Measurements from ENCODE around the gene SRGAP2. TPM values are rescaled to one million over a fixed set of nuclear protein-coding genes. Genes with fewer than 3 reads are reported as not detected.
"Not testable (repeated sequence)": the region's sequence is repeated elsewhere in the genome, so short reads cannot be mapped to it uniquely, and the experiment has no call there.

Gene SRGAP2
- 47.8 and 58.6 TPM in 2 replicates for total RNA-seq (2014; rRNA removed; shearing (Covaris generic))
- 32.5 and 39.2 TPM in 2 replicates for polyA plus RNA-seq (2015; cell fraction: cytosol; rRNA removed)
- 86.2 and 105 TPM in 2 replicates for polyA plus RNA-seq (2015; cell fraction: nucleus; rRNA removed)

GRCh38 chr1:206203364-206204158 is at the start of gene SRGAP2:
SRGAP2 (plus strand) TSS chr1:206203541; CDS start chr1:206205971, 2,430 bp downstream.
- peak; percentile 63 for DNase-seq (ENCODE audit: low read depth)

GRCh38 chr1:206167350-206168029 is 35.9 kb upstream of the SRGAP2 start:
- not testable (repeated sequence) for DNase-seq (ENCODE audit: low read depth)

GRCh38 chr1:206169794-206170193 is 33.5 kb upstream of the SRGAP2 start:
- DNase-seq (ENCODE audit: low read depth): not testable (repeated sequence)

GRCh38 chr1:206173110-206173719 is 30.1 kb upstream of the SRGAP2 start:
- not testable (repeated sequence) for DNase-seq (ENCODE audit: low read depth)

- DNase-seq (ENCODE audit: low read depth): not testable (repeated sequence)
Measured at GRCh38 chr1:206174182-206174868, 29.0 kb upstream of the SRGAP2 start.

- peak; percentile 63 for DNase-seq (ENCODE audit: low read depth)
Measured at GRCh38 chr1:206175459-206176113, 27.8 kb upstream of the SRGAP2 start.

GRCh38 chr1:206176114-206176502 is 27.2 kb upstream of the SRGAP2 start:
- DNase-seq (ENCODE audit: low read depth): not testable (repeated sequence)

- DNase-seq (ENCODE audit: low read depth): peak; percentile 80
Measured at GRCh38 chr1:206178061-206178989, 25.0 kb upstream of the SRGAP2 start.

GRCh38 chr1:206179666-206180065 is 23.7 kb upstream of the SRGAP2 start:
- not testable (repeated sequence) for DNase-seq (ENCODE audit: low read depth)

GRCh38 chr1:206182368-206183317 is 20.7 kb upstream of the SRGAP2 start:
- DNase-seq (ENCODE audit: low read depth): peak; percentile 40

- not testable (repeated sequence) for DNase-seq (ENCODE audit: low read depth)
Measured at GRCh38 chr1:206183788-206184187, 19.6 kb upstream of the SRGAP2 start.

GRCh38 chr1:206185778-206186177 is 17.6 kb upstream of the SRGAP2 start:
- DNase-seq (ENCODE audit: low read depth): not testable (repeated sequence)

GRCh38 chr1:206186826-206187225 is 16.5 kb upstream of the SRGAP2 start:
- not testable (repeated sequence) for DNase-seq (ENCODE audit: low read depth)

GRCh38 chr1:206195182-206195581 is 8.2 kb upstream of the SRGAP2 start:
- DNase-seq (ENCODE audit: low read depth): not testable (repeated sequence)

- not testable (repeated sequence) for DNase-seq (ENCODE audit: low read depth)
Measured at GRCh38 chr1:206196748-206197424, 6.5 kb upstream of the SRGAP2 start.

GRCh38 chr1:206202789-206203363 is 465 bp upstream of the SRGAP2 start, which contains the start of gene FAM72A:
FAM72A (minus strand) TSS chr1:206202839; CDS start chr1:206202025, 814 bp downstream.
- DNase-seq (ENCODE audit: low read depth): peak; percentile 100

- DNase-seq (ENCODE audit: low read depth): not testable (repeated sequence)
Measured at GRCh38 chr1:206204159-206204511, 794 bp downstream of the SRGAP2 start.
